ENCODE results near the gene PIK3AP1. TPM values are rescaled to one million over a fixed set of nuclear protein-coding genes. Genes with fewer than 3 reads are reported as not detected.

The PIK3AP1 gene
- total RNA-seq, 1 experiment from 2014 or later: 1.6 TPM

GRCh38 chr10:96709525-96709924, 10.8 kb downstream of the PIK3AP1 start:
- H3K9me3 Mint-ChIP-seq (ENCODE audit: unreplicated experiment): no peaks in the 10 kb centered on the region
- no peak for DNase-seq
- H3K4me3 Mint-ChIP-seq (ENCODE audit: unreplicated experiment): no peak overlapping the region
- no peak overlapping the region for H3K27ac Mint-ChIP-seq (ENCODE audit: unreplicated experiment)
- H3K27me3 Mint-ChIP-seq (ENCODE audit: insufficient read depth, unreplicated experiment): no peaks in the 10 kb centered on the region
- intact Hi-C loops (cut with micrococcal nuclease; ENCODE audit: unreplicated experiment): no loop called here
- H3K4me1 ChIP-seq: peaks cover 10% of the 10 kb centered on the region
- BruUV-seq (replicated peaks): no TSS peak
- H3K9me3 ChIP-seq: no peaks in the 10 kb centered on the region
- H3K27me3 ChIP-seq (replicated peaks; ENCODE audit: control insufficient read depth, insufficient read depth, low read length): no peaks in the 10 kb centered on the region
- H3K36me3 ChIP-seq (ENCODE audit: control insufficient read depth, insufficient read depth, low read length): no peaks in the 10 kb centered on the region
- CTCF ChIA-PET: no interaction called here
- no peaks in the 10 kb centered on the region for H3K4me1 Mint-ChIP-seq (ENCODE audit: low read depth, unreplicated experiment)
- POLR2A ChIA-PET: no interaction called here
- H3K36me3 Mint-ChIP-seq (ENCODE audit: insufficient read depth, unreplicated experiment): no peaks in the 10 kb centered on the region
- H3K4me3 ChIP-seq (ENCODE audit: low read depth, low read length): no peak overlapping the region
- TF ChIP-seq CTCF (IDR thresholded peaks at IDR 0.05; ENCODE audit: insufficient read depth in 1 of 2, low read depth in 1 of 2, low read length in 1 of 2, severe bottlenecking in 1 of 2, unreplicated experiment in 1 of 2): no peak

GRCh38 chr10:96708996-96709395, 11.3 kb downstream of the PIK3AP1 start:
- no peak for DNase-seq
- POLR2A ChIA-PET: no interaction called here
- Mint-ChIP-seq H3K4me1 (ENCODE audit: low read depth, unreplicated experiment) (no peaks in the 10 kb centered on the region), H3K4me3 (ENCODE audit: unreplicated experiment) (no peak overlapping the region), H3K27ac (ENCODE audit: unreplicated experiment) (no peak overlapping the region), H3K36me3 (ENCODE audit: insufficient read depth, unreplicated experiment) (no peaks in the 10 kb centered on the region), H3K27me3 (ENCODE audit: insufficient read depth, unreplicated experiment) (no peaks in the 10 kb centered on the region), H3K9me3 (ENCODE audit: unreplicated experiment) (no peaks in the 10 kb centered on the region)
- Histone ChIP-seq H3K4me1 (peaks cover 10% of the 10 kb centered on the region), H3K27me3 (replicated peaks; ENCODE audit: control insufficient read depth, insufficient read depth, low read length) (no peaks in the 10 kb centered on the region), H3K36me3 (ENCODE audit: control insufficient read depth, insufficient read depth, low read length) (no peaks in the 10 kb centered on the region), H3K4me3 (ENCODE audit: low read depth, low read length) (no peak overlapping the region), H3K9me3 (no peaks in the 10 kb centered on the region)
- no TSS peak for BruUV-seq (replicated peaks)
- intact Hi-C loops (cut with micrococcal nuclease; ENCODE audit: unreplicated experiment): no loop called here
- TF ChIP-seq CTCF (IDR thresholded peaks at IDR 0.05; ENCODE audit: insufficient read depth in 1 of 2, low read depth in 1 of 2, low read length in 1 of 2, severe bottlenecking in 1 of 2, unreplicated experiment in 1 of 2): no peak
- CTCF ChIA-PET: no interaction called here

- intact Hi-C loops (cut with micrococcal nuclease; ENCODE audit: unreplicated experiment): no loop called here
- Mint-ChIP-seq H3K36me3 (ENCODE audit: insufficient read depth, unreplicated experiment) (no peaks in the 10 kb centered on the region), H3K4me1 (ENCODE audit: low read depth, unreplicated experiment) (no peaks in the 10 kb centered on the region), H3K27ac (ENCODE audit: unreplicated experiment) (no peak overlapping the region), H3K27me3 (ENCODE audit: insufficient read depth, unreplicated experiment) (no peaks in the 10 kb centered on the region), H3K9me3 (ENCODE audit: unreplicated experiment) (no peaks in the 10 kb centered on the region), H3K4me3 (ENCODE audit: unreplicated experiment) (no peak overlapping the region)
- ChIA-PET POLR2A (no interaction called here), CTCF (no interaction called here)
- H3K36me3 ChIP-seq (ENCODE audit: control insufficient read depth, insufficient read depth, low read length): no peaks in the 10 kb centered on the region
- H3K4me3 ChIP-seq (ENCODE audit: low read depth, low read length): no peak overlapping the region
- TF ChIP-seq CTCF (IDR thresholded peaks at IDR 0.05; ENCODE audit: insufficient read depth in 1 of 2, low read depth in 1 of 2, low read length in 1 of 2, severe bottlenecking in 1 of 2, unreplicated experiment in 1 of 2): no peak
- H3K9me3 ChIP-seq: no peaks in the 10 kb centered on the region
- no TSS peak for BruUV-seq (replicated peaks)
- H3K27me3 ChIP-seq (replicated peaks; ENCODE audit: control insufficient read depth, insufficient read depth, low read length): no peaks in the 10 kb centered on the region
- DNase-seq: no peak
- peaks cover 10% of the 10 kb centered on the region for H3K4me1 ChIP-seq
Measured at GRCh38 chr10:96708456-96708855, 11.9 kb downstream of the PIK3AP1 start.

All from Caco-2 (cell line).